Neuronal stem cell (in vitro differentiated cells): ENCODE data around the gene WWC1.

Experiments
- DNase-seq: peaks from one replicate; pipeline ENCODE4 v3.0.0-alpha.2; 2013; ENCODE audit warnings: low spot score
- H2AFZ ChIP-seq: one replicate; pipeline ENCODE4 v1.6.1; 2013; ENCODE audit warnings: mild to moderate bottlenecking, low read length, inconsistent platforms
- H2AK5ac ChIP-seq: 2 replicates; pipeline ENCODE4 v1.6.1; 2013; ENCODE audit warnings: low read depth, mild to moderate bottlenecking, inconsistent platforms, low read length, moderate library complexity, mixed read lengths
- H2BK120ac ChIP-seq: 2 replicates; pipeline ENCODE4 v1.6.1; 2013; ENCODE audit warnings: low read depth, mild to moderate bottlenecking, inconsistent platforms, low read length, moderate library complexity, mixed read lengths
- H2BK12ac ChIP-seq: one replicate; pipeline ENCODE4 v1.6.1; 2013; ENCODE audit warnings: low read length, inconsistent platforms
- H2BK15ac ChIP-seq: 2 replicates; pipeline ENCODE4 v1.6.1; 2013; ENCODE audit warnings: mild to moderate bottlenecking, low read length, inconsistent platforms, mixed read lengths
- H2BK5ac ChIP-seq: one replicate; pipeline ENCODE4 v1.6.1; 2013; ENCODE audit warnings: inconsistent platforms, mild to moderate bottlenecking, low read length, moderate library complexity
- H3K14ac ChIP-seq: one replicate; pipeline ENCODE4 v1.6.1; 2013; ENCODE audit warnings: low read length, inconsistent platforms
- H3K18ac ChIP-seq: 2 replicates; pipeline ENCODE4 v1.6.1; 2013; ENCODE audit warnings: low read length, inconsistent platforms
- H3K23ac ChIP-seq: 2 replicates; pipeline ENCODE4 v1.6.1; 2013; ENCODE audit warnings: low read depth, mild to moderate bottlenecking, mixed read lengths, low read length, inconsistent platforms; ENCODE audit not compliant: poor library complexity
- H3K27ac ChIP-seq: replicated peaks from 3 replicates; pipeline ENCODE4 v1.5.1; 2013; ENCODE audit warnings: low read length, inconsistent platforms
- H3K27me3 ChIP-seq, 3 experiments: 2 replicates each; pipeline ENCODE4 v1.6.1; 2013; ENCODE audit warnings: low read length in 3 of 3, mild to moderate bottlenecking in 2 of 3, inconsistent platforms in 1 of 3, low read depth in 1 of 3, mixed read lengths in 1 of 3, moderate library complexity in 1 of 3; ENCODE audit not compliant: control insufficient read depth in 3 of 3, insufficient read depth in 3 of 3
- H3K36me3 ChIP-seq, 2 donors: replicated peaks in 1 of 2; 2 replicates each; pipeline ENCODE4 v1.6.1; 2013; ENCODE audit warnings: low read length in 2 of 2; ENCODE audit not compliant: control insufficient read depth in 2 of 2, insufficient read depth in 2 of 2
- H3K4ac ChIP-seq: 2 replicates; pipeline ENCODE4 v1.6.1; 2013; ENCODE audit warnings: inconsistent platforms, mild to moderate bottlenecking, low read length, moderate library complexity
- H3K4me1 ChIP-seq, 2 donors: 1 replicate in 1 of 2; 2 replicates in 1 of 2; pipeline ENCODE4 v1.6.1; 2013; ENCODE audit warnings: low read length in 2 of 2, low read depth in 1 of 2; ENCODE audit not compliant: control insufficient read depth in 2 of 2, insufficient read depth in 1 of 2
- H3K4me2 ChIP-seq: one replicate; pipeline ENCODE4 v1.6.1; 2013; ENCODE audit warnings: mild to moderate bottlenecking, low read length, inconsistent platforms; ENCODE audit not compliant: insufficient read depth, poor library complexity, severe bottlenecking
- H3K4me3 ChIP-seq, 2 donors: 2 replicates each; pipeline ENCODE4 v1.5.1; 2013; ENCODE audit warnings: low read length in 2 of 2, mild to moderate bottlenecking in 2 of 2, inconsistent platforms in 1 of 2, moderate library complexity in 1 of 2
- H3K79me1 ChIP-seq: one replicate; pipeline ENCODE4 v1.6.1; 2013; ENCODE audit warnings: low read depth, mild to moderate bottlenecking, inconsistent platforms, low read length, moderate library complexity
- H3K9ac ChIP-seq: one replicate; pipeline ENCODE4 v1.6.1; 2013; ENCODE audit warnings: mild to moderate bottlenecking, low read depth, low read length, inconsistent platforms; ENCODE audit not compliant: poor library complexity
- H3K9me3 ChIP-seq, 2 donors: replicated peaks in 1 of 2; 2 replicates each; pipeline versions ENCODE3 to v1.6.1; 2013; ENCODE audit warnings: low read length in 2 of 2, mild to moderate bottlenecking in 2 of 2, inconsistent platforms in 1 of 2, low read depth in 1 of 2, mixed read lengths in 1 of 2, moderate library complexity in 1 of 2; ENCODE audit not compliant: control insufficient read depth in 2 of 2, insufficient read depth in 1 of 2
- H4K8ac ChIP-seq: one replicate; pipeline ENCODE4 v1.6.1; 2013; ENCODE audit warnings: low read depth, mild to moderate bottlenecking, inconsistent platforms, low read length, moderate library complexity
- H4K91ac ChIP-seq: one replicate; pipeline ENCODE4 v1.6.1; 2013; ENCODE audit warnings: low read length, low read depth, mild to moderate bottlenecking, inconsistent platforms; ENCODE audit not compliant: poor library complexity
- WGBS, 2 donors: extraction: QIAGEN DNeasy Blood & Tissue Kit; methylation state at CpG; one replicate each; pipeline ENCODE4 v1.1.7; 2013; ENCODE audit warnings: missing lambda C conversion rate in 2 of 2, mixed read lengths in 1 of 2; ENCODE audit not compliant: insufficient read length in 2 of 2, insufficient replicate concordance in 1 of 2; ENCODE audit errors: extremely low coverage in 2 of 2; 5-methylcytosine and 5-hydroxymethylcytosine counted together

Gene WWC1

GRCh38 chr5:168346417-168346816 is 55.0 kb downstream of the WWC1 start:
- H3K36me3 ChIP-seq = no peaks in the 10 kb centered on the region
- H2BK5ac ChIP-seq = no peak overlapping the region
- no peak overlapping the region for H3K4me3 ChIP-seq
- no CpG with 5 or more reads among the region's 3 CpGs for WGBS, 2 donors
- no peak overlapping the region for H2BK12ac ChIP-seq
- no peak overlapping the region for H3K27ac ChIP-seq
- no peak overlapping the region for H4K8ac ChIP-seq
- H2BK120ac ChIP-seq = no peak overlapping the region
- H3K4ac ChIP-seq = no peak overlapping the region
- H3K14ac ChIP-seq = no peak overlapping the region
- H3K18ac ChIP-seq = no peak overlapping the region
- H4K91ac ChIP-seq = no peak overlapping the region
- H3K9me3 ChIP-seq = no peaks in the 10 kb centered on the region
- no peak overlapping the region for H3K4me2 ChIP-seq
- no peak overlapping the region for H3K23ac ChIP-seq
- H3K9ac ChIP-seq = no peak overlapping the region
- H2AK5ac ChIP-seq = no peak overlapping the region
- H2BK15ac ChIP-seq = no peak overlapping the region
- H2AFZ ChIP-seq = no peak overlapping the region
- H3K27me3 ChIP-seq = no peaks in the 10 kb centered on the region
- H3K4me1 ChIP-seq = peaks cover 0 to 2% of the 10 kb centered on the region in 2 donors
- no peaks in the 10 kb centered on the region for H3K79me1 ChIP-seq
- no peak for DNase-seq

GRCh38 chr5:168347368-168348083 is 56.1 kb downstream of the WWC1 start:
- no CpG with 5 or more reads among the region's 8 CpGs for whole genome bisulfite sequencing, 2 donors
- Histone ChIP-seq H2BK120ac (no peak overlapping the region), H3K9me3 (no peaks in the 10 kb centered on the region), H3K18ac (no peak overlapping the region), H3K4me3 (no peak overlapping the region), H2BK5ac (no peak overlapping the region), H4K91ac (no peak overlapping the region), H2BK12ac (no peak overlapping the region), H2AFZ (no peak overlapping the region), H2BK15ac (no peak overlapping the region), H3K4me1 (peaks cover 0 to 2% of the 10 kb centered on the region in 2 donors), H3K9ac (no peak overlapping the region), H3K4me2 (no peak overlapping the region), H4K8ac (no peak overlapping the region), H3K27ac (no peak overlapping the region), H3K14ac (no peak overlapping the region), H3K27me3 (no peaks in the 10 kb centered on the region), H3K23ac (no peak overlapping the region), H3K4ac (no peak overlapping the region), H2AK5ac (no peak overlapping the region), H3K79me1 (no peaks in the 10 kb centered on the region), H3K36me3 (no peaks in the 10 kb centered on the region)
- no peak for DNase-seq

- H2AK5ac ChIP-seq = no peak overlapping the region
- H3K36me3 ChIP-seq = no peaks in the 10 kb centered on the region
- no peak overlapping the region for H2BK15ac ChIP-seq
- no peak overlapping the region for H3K9ac ChIP-seq
- no peak for DNase-seq
- H3K79me1 ChIP-seq = no peaks in the 10 kb centered on the region
- no peak overlapping the region for H3K23ac ChIP-seq
- no peak overlapping the region for H2BK120ac ChIP-seq
- no peak overlapping the region for H3K27ac ChIP-seq
- no peak overlapping the region for H3K4me3 ChIP-seq
- no peaks in the 10 kb centered on the region for H3K27me3 ChIP-seq
- no peak overlapping the region for H2AFZ ChIP-seq
- no CpG with 5 or more reads among the region's 5 CpGs for WGBS, 2 donors
- peak overlapping the region; percentile 48 for H3K14ac ChIP-seq
- no peak overlapping the region for H4K8ac ChIP-seq
- peaks cover 0 to 2% of the 10 kb centered on the region in 2 donors for H3K4me1 ChIP-seq
- no peak overlapping the region for H3K4me2 ChIP-seq
- no peak overlapping the region for H3K4ac ChIP-seq
- H4K91ac ChIP-seq = no peak overlapping the region
- H2BK5ac ChIP-seq = no peak overlapping the region
- no peak overlapping the region for H3K18ac ChIP-seq
- no peak overlapping the region for H2BK12ac ChIP-seq
- H3K9me3 ChIP-seq = no peaks in the 10 kb centered on the region
These were observed 56.6 kb downstream of the WWC1 start for GRCh38 chr5:168348084-168348414.

- H2BK12ac ChIP-seq = no peak overlapping the region
- DNase-seq = no peak
- no peaks in the 10 kb centered on the region for H3K9me3 ChIP-seq
- H2AK5ac ChIP-seq = no peak overlapping the region
- no peak overlapping the region for H2BK120ac ChIP-seq
- no peak overlapping the region for H3K4ac ChIP-seq
- no peak overlapping the region for H4K8ac ChIP-seq
- no peak overlapping the region for H3K9ac ChIP-seq
- no peak overlapping the region for H2BK15ac ChIP-seq
- peak overlapping the region in 1 of 2 donors; percentile 5 for H3K4me3 ChIP-seq
- no peak overlapping the region for H2AFZ ChIP-seq
- no peak overlapping the region for H3K4me2 ChIP-seq
- no peak overlapping the region for H3K14ac ChIP-seq
- no peak overlapping the region for H2BK5ac ChIP-seq
- H3K79me1 ChIP-seq = no peaks in the 10 kb centered on the region
- H3K23ac ChIP-seq = no peak overlapping the region
- no peak overlapping the region for H3K18ac ChIP-seq
- WGBS, 2 donors = no CpG with 5 or more reads among the region's 4 CpGs
- peaks cover 0 to 2% of the 10 kb centered on the region in 2 donors for H3K4me1 ChIP-seq
- no peaks in the 10 kb centered on the region for H3K27me3 ChIP-seq
- no peak overlapping the region for H3K27ac ChIP-seq
- H4K91ac ChIP-seq = no peak overlapping the region
- no peaks in the 10 kb centered on the region for H3K36me3 ChIP-seq
These were observed 58.9 kb downstream of the WWC1 start for GRCh38 chr5:168350315-168350714.
